ENCODE data around the gene ADCY1. TPM values are rescaled to one million over a fixed set of nuclear protein-coding genes. Genes with fewer than 3 reads are reported as not detected.

Gene ADCY1
- total and polyA plus RNA-seq, 3 experiments from 2014 or later: 0.79 to 1.3 TPM; not detected in 1

DNA sequence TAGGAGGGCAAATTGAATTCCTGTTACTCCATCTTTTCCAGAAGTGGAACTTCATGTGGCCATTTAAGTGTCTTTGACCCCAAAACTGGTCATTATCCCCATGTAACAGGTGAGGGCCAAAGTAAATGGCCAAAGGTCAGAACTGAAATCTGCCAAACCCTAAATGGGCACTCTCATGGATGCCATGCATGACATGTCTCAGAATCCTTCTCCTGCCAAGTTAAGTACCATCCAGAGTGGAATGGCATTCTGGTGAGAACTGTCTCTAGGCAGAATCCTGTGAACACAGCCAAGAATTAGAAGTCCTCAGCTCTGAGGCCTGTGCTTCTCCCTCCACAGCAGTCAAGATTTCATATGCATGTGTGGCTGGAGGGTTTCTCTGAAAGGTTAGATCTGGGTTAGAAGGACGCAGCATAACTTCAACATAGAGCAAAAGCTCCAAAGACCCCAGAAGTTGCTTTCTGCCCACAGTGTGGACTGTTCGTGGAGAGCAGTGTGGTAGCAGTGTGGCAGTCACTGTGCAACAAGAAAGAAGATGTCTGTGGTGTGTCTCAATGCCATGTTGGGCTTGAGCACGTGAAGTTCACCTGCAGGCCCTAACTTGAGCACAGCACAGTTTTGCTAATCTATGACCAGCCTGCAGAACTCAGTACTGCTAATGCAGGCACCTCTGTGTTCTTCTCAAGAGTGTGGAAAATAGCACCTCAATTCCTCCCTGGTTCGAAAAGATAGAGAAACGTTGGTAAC is 121.3 kb downstream of the ADCY1 start:
- Histone ChIP-seq H3K27me3 (ENCODE audit: insufficient read depth, low read length, poor library complexity, severe bottlenecking) (peaks cover 3% of the 10 kb centered on the region), H3K4me1 (ENCODE audit: insufficient read depth, low read length) (no peaks in the 10 kb centered on the region), H3K4me3 (ENCODE audit: low read length) (no peak overlapping the region), H3K27ac (ENCODE audit: low read depth, low read length) (no peak overlapping the region), H3K9me3 (ENCODE audit: low read length) (no peaks in the 10 kb centered on the region), H3K36me3 (ENCODE audit: insufficient read depth, low read length) (no peaks in the 10 kb centered on the region)
- no peak overlapping the region for H3K4me3 Mint-ChIP-seq
- H3K36me3 Mint-ChIP-seq: no peaks in the 10 kb centered on the region
- peaks cover 0 to 2% (median 0%) of the 10 kb centered on the region in 5 donors for H3K9me3 Mint-ChIP-seq
- peaks cover 3 to 8% of the 10 kb centered on the region in 2 donors for H3K27me3 Mint-ChIP-seq
- POLR2A ChIA-PET: no interaction called here
- H3K4me1 Mint-ChIP-seq: no peaks in the 10 kb centered on the region
- CTCF ChIA-PET: no interaction called here
- H3K27ac Mint-ChIP-seq: no peak overlapping the region
- no peak for DNase-seq

DNA sequence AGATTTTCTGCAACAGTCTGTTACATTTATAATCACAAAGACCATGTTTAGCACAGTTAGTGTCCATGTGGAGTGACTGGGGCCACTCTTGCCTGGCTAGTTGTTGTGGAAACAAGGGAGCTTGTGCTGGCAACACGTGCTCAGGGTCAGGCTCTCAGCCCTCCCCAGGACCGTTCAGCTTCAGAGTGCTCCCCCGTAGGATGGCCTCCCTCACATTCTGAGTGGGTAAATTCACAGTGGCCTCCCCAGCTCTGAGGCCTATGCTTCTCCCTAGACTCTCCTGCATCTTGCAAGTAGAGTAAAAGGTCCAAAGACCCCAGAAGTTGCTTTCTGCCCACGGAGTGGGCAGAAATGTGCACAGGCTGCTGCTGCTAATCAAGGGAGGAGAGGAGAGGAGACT is 122.3 kb downstream of the ADCY1 start:
- no peaks in the 10 kb centered on the region for H3K36me3 Mint-ChIP-seq
- DNase-seq: no peak
- ChIA-PET POLR2A (no interaction called here), CTCF (no interaction called here)
- Histone ChIP-seq H3K36me3 (ENCODE audit: insufficient read depth, low read length) (no peaks in the 10 kb centered on the region), H3K27ac (ENCODE audit: low read depth, low read length) (no peak overlapping the region), H3K27me3 (ENCODE audit: insufficient read depth, low read length, poor library complexity, severe bottlenecking) (peaks cover 3% of the 10 kb centered on the region), H3K9me3 (ENCODE audit: low read length) (no peaks in the 10 kb centered on the region), H3K4me1 (ENCODE audit: insufficient read depth, low read length) (no peaks in the 10 kb centered on the region), H3K4me3 (ENCODE audit: low read length) (no peak overlapping the region)
- no peaks in the 10 kb centered on the region for H3K4me1 Mint-ChIP-seq
- H3K4me3 Mint-ChIP-seq: no peak overlapping the region
- peaks cover 0 to 2% (median 0%) of the 10 kb centered on the region in 5 donors for H3K9me3 Mint-ChIP-seq
- H3K27ac Mint-ChIP-seq: no peak overlapping the region
- peaks cover 3 to 17% of the 10 kb centered on the region in 2 donors for H3K27me3 Mint-ChIP-seq

DNA sequence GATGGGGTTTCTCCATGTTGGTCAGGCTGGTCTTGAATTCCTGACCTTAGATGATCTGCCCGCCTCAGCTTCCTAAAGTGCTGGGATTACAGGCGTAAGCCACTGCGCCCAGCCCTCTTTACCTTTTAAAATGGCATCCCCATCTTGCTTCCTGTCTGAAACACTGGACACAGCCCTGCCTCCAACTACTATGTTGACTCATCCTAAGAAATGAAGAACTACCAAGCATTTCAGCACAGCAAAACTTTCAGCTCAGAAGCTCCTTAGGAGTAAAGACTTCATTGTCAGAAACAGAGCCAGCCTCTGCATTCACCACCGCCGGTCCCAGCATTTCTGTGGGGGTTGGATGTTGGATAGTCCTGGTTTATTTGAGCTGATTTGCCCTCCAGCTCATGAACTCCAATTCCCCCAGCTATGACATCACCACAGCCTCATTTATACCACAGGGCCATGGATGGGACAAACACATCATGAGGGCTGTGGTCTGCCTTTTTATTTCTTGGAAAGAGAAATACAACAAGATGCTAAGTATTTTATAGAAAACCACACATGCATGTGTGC is 123.5 kb downstream of the ADCY1 start:
- Histone ChIP-seq H3K4me3 (ENCODE audit: low read length) (no peak overlapping the region), H3K4me1 (ENCODE audit: insufficient read depth, low read length) (no peaks in the 10 kb centered on the region), H3K9me3 (ENCODE audit: low read length) (no peaks in the 10 kb centered on the region), H3K27me3 (ENCODE audit: insufficient read depth, low read length, poor library complexity, severe bottlenecking) (peaks cover 3% of the 10 kb centered on the region), H3K36me3 (ENCODE audit: insufficient read depth, low read length) (no peaks in the 10 kb centered on the region), H3K27ac (ENCODE audit: low read depth, low read length) (no peak overlapping the region)
- ChIA-PET POLR2A (no interaction called here), CTCF (no interaction called here)
- Mint-ChIP-seq H3K27ac (peak overlapping the region in 1 of 8 donors; percentile 7), H3K4me1 (no peaks in the 10 kb centered on the region), H3K4me3 (no peak overlapping the region), H3K36me3 (no peaks in the 10 kb centered on the region), H3K27me3 (peaks cover 5 to 22% of the 10 kb centered on the region in 2 donors), H3K9me3 (peaks cover 0 to 2% (median 0%) of the 10 kb centered on the region in 5 donors)
- no peak for DNase-seq

DNA sequence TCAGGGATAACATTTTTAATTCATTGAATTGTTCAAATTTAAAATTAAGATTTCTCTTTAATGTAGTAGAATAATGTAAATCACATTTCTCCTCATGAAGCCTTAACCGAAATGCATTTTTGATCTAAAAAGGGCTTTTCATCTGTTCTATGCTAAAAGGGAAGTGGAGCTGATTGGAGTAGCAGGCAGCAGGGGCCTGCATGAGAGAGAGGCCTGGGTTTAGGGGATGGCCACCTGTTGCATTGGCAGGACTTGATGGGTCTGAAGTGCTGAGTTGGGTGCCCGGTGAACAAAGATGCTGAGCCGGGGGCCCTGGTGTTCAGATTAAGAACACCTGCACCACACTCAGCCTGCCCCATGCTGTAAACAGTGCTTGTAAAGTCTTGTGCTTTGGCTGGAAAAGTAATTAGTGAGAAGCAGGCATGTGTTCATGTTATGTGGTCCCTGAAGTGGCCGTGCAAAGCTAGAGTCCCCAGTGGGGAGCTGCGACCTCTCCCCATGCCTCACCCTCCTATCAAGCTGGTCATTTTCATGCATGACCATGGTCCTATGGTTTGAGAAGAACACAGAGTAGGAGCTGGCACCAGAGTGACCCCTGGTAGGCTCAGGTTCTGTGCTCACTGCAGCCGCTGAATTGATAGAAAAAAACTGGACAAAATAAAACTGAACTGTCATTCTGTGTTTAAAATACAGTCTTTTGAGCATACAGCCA is 124.3 kb downstream of the ADCY1 start:
- H3K27me3 Mint-ChIP-seq: peaks cover 9 to 30% of the 10 kb centered on the region in 2 donors
- no peaks in the 10 kb centered on the region for H3K36me3 Mint-ChIP-seq
- H3K27ac Mint-ChIP-seq: peak overlapping the region in 1 of 8 donors; percentile 15
- H3K4me1 ChIP-seq (ENCODE audit: insufficient read depth, low read length): no peaks in the 10 kb centered on the region
- ChIA-PET POLR2A (no interaction called here), CTCF (no interaction called here)
- no peak for DNase-seq
- no peaks in the 10 kb centered on the region for H3K9me3 ChIP-seq (ENCODE audit: low read length)
- no peak overlapping the region for H3K27ac ChIP-seq (ENCODE audit: low read depth, low read length)
- H3K4me3 Mint-ChIP-seq: no peak overlapping the region
- H3K4me3 ChIP-seq (ENCODE audit: low read length): no peak overlapping the region
- H3K27me3 ChIP-seq (ENCODE audit: insufficient read depth, low read length, poor library complexity, severe bottlenecking): peaks cover 3% of the 10 kb centered on the region
- H3K36me3 ChIP-seq (ENCODE audit: insufficient read depth, low read length): no peaks in the 10 kb centered on the region
- no peaks in the 10 kb centered on the region for H3K4me1 Mint-ChIP-seq
- H3K9me3 Mint-ChIP-seq: peaks cover 0 to 2% (median 0%) of the 10 kb centered on the region in 5 donors

DNA sequence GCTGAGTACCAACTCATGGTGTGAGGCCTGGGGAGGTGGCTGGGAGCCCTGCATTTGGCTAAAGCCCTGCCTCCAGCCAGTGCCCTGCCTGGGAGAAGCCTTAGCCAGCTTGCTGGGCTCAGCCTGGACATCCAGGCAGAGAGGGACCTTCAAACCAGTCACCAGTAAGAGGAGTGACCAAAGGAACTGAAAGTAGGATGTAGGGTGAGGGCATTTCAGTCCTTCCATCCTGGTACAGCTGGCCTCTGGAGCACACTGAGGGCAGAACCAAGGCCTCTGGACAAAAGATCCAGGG is 124.8 kb downstream of the ADCY1 start:
- Mint-ChIP-seq H3K9me3 (peaks cover 0 to 2% (median 0%) of the 10 kb centered on the region in 5 donors), H3K4me1 (no peaks in the 10 kb centered on the region), H3K36me3 (no peaks in the 10 kb centered on the region), H3K27me3 (peaks cover 9 to 36% of the 10 kb centered on the region in 2 donors), H3K27ac (no peak overlapping the region), H3K4me3 (no peak overlapping the region)
- no peak overlapping the region for H3K27ac ChIP-seq (ENCODE audit: low read depth, low read length)
- peaks cover 3% of the 10 kb centered on the region for H3K27me3 ChIP-seq (ENCODE audit: insufficient read depth, low read length, poor library complexity, severe bottlenecking)
- H3K9me3 ChIP-seq (ENCODE audit: low read length): no peaks in the 10 kb centered on the region
- H3K4me1 ChIP-seq (ENCODE audit: insufficient read depth, low read length): no peaks in the 10 kb centered on the region
- no peak overlapping the region for H3K4me3 ChIP-seq (ENCODE audit: low read length)
- no peaks in the 10 kb centered on the region for H3K36me3 ChIP-seq (ENCODE audit: insufficient read depth, low read length)
- ChIA-PET CTCF (no interaction called here), POLR2A (no interaction called here)
- DNase-seq: no peak

DNA sequence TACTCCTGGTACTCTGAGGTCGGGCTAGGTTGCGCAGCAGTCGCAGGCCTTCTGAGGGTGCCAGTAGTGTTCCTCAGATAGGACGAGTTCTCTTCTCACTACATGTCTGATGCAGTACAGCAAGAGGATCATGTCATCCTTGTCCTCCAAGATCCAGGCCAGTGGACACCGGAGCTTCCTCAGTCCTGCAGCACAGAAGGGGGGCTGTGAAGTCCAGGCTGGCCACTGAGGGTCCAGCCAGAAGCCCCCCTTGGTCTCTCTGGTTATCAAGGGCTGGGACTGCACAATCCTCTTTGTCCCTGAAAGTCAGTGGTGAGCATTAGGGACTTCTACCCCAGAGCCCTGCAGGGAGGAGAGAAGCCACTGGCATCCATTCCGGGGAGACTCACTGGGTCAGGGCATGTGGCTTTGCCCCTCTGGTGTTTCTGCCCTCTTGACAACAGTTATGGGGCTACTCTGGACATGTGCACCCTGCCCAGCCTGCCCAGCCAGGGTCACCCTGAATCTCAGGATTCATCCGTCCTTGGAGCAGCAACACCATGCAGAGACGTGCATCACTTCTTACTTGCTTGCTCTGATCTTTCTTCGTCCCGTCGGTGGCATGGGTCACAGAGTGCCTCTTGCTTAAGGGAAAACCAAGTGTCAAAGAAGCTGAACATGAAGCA is 125.7 kb downstream of the ADCY1 start:
- Histone ChIP-seq H3K4me3 (ENCODE audit: low read length) (no peak overlapping the region), H3K27ac (ENCODE audit: low read depth, low read length) (no peak overlapping the region), H3K4me1 (ENCODE audit: insufficient read depth, low read length) (no peaks in the 10 kb centered on the region), H3K27me3 (ENCODE audit: insufficient read depth, low read length, poor library complexity, severe bottlenecking) (peaks cover 3% of the 10 kb centered on the region), H3K9me3 (ENCODE audit: low read length) (no peaks in the 10 kb centered on the region), H3K36me3 (ENCODE audit: insufficient read depth, low read length) (no peaks in the 10 kb centered on the region)
- POLR2A ChIA-PET: no interaction called here
- Mint-ChIP-seq H3K27me3 (peaks cover 11 to 39% of the 10 kb centered on the region in 2 donors), H3K36me3 (no peaks in the 10 kb centered on the region), H3K27ac (no peak overlapping the region), H3K4me3 (no peak overlapping the region), H3K9me3 (peaks cover 0 to 2% (median 0%) of the 10 kb centered on the region in 5 donors), H3K4me1 (no peaks in the 10 kb centered on the region)
- no peak for DNase-seq
- CTCF ChIA-PET: no interaction called here

DNA sequence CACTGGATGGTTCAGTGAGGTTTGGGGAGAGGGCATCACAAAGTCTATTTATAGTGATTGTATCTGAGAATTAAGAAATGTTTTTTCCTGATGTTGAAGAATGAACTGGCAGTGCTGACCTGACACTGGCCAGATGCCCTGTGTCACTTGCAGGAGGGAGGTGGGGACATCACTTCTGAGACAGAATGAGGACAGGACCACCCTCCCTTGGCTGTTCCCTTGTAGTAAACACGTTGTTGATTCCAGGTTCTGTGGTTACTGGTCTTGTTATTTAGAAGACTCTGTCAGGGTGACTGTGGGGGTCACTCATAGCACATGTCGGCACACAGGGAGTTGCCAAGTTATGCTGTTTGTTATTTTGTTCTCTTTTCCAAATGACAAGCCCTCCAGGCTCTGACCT is 126.4 kb downstream of the ADCY1 start:
- no peak overlapping the region for H3K27ac Mint-ChIP-seq
- H3K36me3 ChIP-seq (ENCODE audit: insufficient read depth, low read length): no peaks in the 10 kb centered on the region

More for the DNA sequence above, 126.4 kb downstream of the ADCY1 start:
- Mint-ChIP-seq H3K4me1 (no peaks in the 10 kb centered on the region), H3K36me3 (no peaks in the 10 kb centered on the region), H3K27me3 (peaks cover 11 to 44% of the 10 kb centered on the region in 2 donors), H3K4me3 (no peak overlapping the region), H3K9me3 (no peaks in the 10 kb centered on the region)
- Histone ChIP-seq H3K9me3 (ENCODE audit: low read length) (no peaks in the 10 kb centered on the region), H3K27me3 (ENCODE audit: insufficient read depth, low read length, poor library complexity, severe bottlenecking) (peaks cover 3% of the 10 kb centered on the region), H3K27ac (ENCODE audit: low read depth, low read length) (no peak overlapping the region), H3K4me1 (ENCODE audit: insufficient read depth, low read length) (no peaks in the 10 kb centered on the region), H3K4me3 (ENCODE audit: low read length) (no peak overlapping the region)
- CTCF ChIA-PET: no interaction called here
- POLR2A ChIA-PET: no interaction called here
- DNase-seq: no peak

All from CD8-positive, alpha-beta memory T cell (primary cell).